Activated T-helper 1 cell treated with anti-CD3 and anti-CD28 coated beads, Interleukin-2, amount 50 U/mL, for 16 hours (primary cell): ENCODE results near the gene AXDND1.
"Not testable (repeated sequence)": the region's sequence is repeated elsewhere in the genome, so short reads cannot be mapped to it uniquely, and the experiment has no call there.

Source experiments
- DNase-seq, 2 donors: peaks; one replicate each; pipeline ENCODE4 v3.0.0-alpha.2; 2020; ENCODE audit warnings: low read depth in 1 of 2, low spot score in 1 of 2

AXDND1 gene

GRCh38 chr1:179448437-179449149, 82.8 kb downstream of the AXDND1 start:
- DNase-seq: no peak

DNA sequence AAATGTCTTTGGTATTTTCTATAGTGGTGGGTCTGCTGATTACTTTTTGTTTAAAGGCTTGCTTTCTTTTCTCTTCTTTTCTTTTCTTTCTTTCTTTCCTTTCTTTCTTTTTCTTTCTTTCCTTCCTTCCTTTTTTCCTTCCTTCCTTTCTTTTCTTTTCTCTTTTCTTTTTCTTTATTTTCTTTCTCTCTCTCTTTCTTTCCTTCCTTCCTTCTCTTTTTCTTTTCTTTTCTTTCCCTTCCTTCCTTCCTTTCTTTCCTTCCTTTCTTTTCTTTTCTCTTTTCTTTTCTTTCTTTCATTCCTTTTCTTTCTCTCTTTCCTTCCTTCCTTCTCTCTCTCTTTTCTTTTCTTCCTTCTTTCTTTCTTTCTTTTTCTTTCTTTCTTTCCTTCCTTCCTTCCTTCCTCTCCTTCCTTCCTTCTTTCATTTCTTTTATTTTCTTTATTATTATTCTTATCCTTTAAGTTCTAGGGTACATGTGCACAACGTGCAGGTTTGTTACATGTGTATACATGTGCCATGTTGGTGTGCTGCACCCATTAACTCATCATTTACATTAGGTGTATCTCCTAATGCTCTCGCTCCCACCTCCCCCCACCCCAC, 93.9 kb downstream of the AXDND1 start:
- not testable (repeated sequence) for DNase-seq

DNA sequence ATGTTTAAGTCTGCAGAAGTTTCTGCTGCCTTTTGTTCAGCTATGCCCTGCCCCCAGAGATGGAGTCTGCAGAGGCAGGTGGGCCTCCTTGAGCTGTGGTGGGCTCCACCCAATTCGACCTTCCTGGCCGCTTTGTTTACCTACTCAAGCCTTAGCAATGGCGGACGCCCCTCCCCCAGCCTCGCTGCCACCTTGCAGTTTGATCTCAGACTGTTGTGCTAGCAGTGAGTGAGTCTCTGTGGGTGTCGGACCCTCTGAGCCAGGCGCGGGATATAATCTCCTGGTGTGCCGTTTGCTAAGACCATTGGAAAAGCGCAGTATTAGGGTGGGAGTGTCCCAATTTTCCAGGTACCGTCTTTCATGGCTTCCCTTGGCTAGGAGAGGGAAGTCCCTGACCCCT, 99.9 kb downstream of the AXDND1 start:
- not testable (repeated sequence) for DNase-seq

- DNase-seq: no peak
Observed at GRCh38 chr1:179474713-179475112, 108.9 kb downstream of the AXDND1 start.

DNA sequence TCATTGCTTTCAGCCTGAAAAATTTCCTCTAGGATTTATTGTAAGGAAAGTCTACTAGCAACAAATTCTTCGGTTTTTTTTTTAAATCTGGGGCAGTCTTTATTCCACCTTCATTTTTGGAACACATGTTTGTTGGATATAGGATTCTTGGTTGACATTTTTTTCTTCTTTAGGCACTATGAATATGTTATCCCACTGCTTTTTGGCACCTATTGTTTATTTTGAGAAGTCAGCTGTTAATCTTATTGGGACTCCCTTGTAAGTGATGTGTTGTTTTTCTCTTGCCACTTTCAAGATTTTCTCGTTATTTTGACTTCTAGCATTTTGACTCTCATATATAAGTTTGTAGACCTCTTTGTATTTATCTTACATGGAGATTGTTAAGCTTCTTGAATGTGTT, 110.7 kb downstream of the AXDND1 start:
- no peak for DNase-seq

DNA sequence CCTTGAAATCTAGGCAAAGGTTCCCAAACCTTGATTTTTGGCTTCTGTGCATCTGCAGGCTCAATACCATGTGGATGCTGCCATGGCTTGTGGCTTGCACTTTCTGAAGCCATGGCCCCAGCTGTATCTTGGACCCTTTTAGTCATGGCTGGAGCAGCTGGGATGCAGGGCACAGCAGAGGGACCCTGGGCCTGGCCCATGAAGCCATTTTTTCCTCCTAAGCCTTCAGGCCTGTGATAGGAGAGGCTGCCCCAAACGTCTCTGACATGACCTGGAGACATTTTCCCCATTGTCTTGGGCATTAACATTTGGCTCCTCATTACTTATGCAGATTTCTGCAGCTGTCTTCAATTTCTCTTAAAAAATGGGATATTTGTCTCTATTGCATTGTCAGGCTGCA, 112.6 kb downstream of the AXDND1 start:
- no peak for DNase-seq

DNA sequence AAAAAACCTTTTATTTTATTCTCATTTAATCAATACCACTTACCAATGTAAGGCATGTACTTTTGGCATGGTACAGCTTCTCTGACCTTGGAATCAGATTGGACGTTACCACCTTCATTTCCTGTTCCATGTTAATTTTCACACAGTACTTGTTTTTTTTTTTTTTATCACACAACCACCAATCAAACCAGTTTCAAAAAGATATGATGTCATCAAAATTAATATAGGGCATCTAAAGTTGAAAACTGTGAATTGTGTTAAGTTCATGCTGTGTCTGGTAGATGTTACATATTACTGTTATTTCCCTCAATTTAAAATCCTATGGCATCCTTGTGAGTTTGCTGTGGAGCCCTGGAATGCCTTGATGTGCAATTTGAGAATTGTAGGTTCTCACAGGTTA, 124.8 kb downstream of the AXDND1 start:
- no peak for DNase-seq

DNA sequence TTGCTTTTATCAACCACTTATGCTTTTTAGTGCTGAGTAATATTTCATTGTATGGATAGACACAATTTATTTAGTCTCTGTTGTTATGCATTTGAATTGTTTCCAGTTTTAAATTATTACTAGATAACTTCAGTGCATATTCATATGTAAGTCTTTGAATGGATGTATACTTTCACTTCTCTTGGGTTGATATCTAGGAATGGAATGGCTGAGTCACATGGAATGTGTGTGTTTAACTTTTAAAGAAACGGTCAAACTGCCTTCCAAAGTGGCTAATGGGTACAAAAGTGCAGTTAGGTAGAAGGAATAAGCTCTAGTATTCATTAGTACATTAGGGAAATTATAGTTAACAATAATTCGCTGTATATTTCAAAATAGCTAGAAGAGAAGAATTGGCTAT, 127.6 kb downstream of the AXDND1 start:
- DNase-seq: no peak

DNA sequence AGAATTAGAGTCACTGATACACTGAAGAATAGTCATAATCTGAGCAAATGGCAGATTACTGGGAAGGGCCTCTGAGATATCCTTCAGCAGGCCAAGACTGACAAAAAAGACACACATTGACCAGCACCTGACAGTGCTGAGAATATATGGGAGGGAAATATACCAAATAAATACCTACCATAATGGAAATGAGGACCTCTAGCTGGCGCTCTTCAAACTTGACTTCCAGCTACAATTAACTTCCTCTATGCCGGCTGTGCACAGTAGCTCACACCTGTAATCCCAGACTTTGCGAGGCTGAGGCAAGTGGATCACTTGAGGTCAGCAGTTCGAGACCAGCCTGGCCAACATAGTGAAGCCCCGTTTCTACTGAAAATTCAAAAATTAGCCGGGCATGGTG, 140.4 kb downstream of the AXDND1 start:
- DNase-seq: no peak

GRCh38 chr1:179509384-179509783, 143.6 kb downstream of the AXDND1 start:
- no peak for DNase-seq

DNA sequence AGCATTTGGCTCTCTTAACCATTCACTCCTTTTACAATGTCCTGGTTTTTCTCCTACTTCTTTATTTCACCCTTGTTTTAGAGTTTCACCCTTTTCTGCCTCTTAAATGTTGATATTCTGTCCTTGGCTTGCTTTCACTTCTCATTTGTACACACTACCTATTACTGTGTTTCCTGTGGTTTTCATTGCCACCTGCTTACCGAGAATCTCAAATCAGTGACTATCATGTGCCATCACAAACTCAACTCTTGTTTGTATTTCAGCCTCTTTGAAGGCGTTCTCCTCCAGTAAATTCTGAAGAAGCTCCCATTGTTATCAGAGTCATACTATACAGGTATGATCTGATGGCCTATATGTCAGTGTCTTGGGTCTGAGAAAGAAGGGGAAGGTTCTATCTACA, 144.3 kb downstream of the AXDND1 start:
- DNase-seq: no peak

DNA sequence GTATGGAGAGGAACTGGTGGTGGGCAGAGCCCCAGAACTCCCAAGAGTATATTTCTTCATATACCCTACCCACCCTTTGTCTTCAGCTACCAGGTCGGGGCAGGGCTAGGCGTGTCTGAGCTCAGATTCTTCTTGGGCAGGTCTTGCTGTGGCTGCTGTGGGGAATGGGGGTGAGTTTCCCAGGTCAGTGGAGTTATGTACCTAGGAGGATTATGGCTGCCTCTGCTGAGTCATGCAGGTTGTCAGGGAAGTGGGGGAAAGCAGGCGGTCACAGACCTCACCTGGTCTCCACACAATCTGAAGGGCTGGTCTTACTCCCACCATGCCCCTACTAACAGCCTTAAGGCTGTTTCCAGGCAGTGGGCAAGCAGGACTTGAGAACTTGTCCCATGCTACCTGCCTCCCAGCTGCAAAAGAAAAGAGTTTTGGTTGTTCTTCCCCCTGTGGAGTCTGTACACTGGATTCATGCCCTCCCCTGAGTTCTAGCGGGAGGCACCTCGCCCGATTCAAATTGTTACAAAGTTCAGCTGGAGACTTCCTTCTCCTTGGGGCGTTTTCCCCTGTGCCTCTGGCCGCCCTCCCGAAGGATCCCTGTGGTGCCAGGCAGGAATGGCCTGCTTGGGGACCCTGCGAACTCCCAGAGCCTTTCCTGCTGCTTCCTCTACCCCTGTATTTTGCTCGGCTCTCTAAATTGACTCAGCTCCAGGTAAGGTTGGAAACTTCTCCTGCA, 151.4 kb downstream of the AXDND1 start:
- no peak for DNase-seq

DNA sequence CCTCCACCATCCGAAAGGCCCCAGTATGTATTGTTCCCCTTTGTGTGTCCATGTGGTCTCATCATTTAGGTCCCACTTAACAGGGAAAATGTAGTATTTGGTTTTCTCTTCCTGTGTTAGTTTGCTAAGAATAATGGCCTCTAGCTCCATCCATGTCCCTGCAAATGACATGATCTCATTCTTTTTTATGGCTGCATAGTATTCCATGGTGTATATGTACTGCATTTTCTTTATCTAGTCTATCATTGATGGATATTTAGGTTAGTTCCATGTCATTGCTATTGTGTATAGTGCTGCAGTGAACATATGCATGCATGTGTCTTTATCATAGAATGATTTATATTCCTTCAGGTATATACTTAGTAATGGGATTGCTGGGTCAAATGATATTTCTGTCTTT, 152.8 kb downstream of the AXDND1 start:
- DNase-seq: not testable (repeated sequence)

- no peak for DNase-seq
Observed at GRCh38 chr1:179529482-179530195, 163.9 kb downstream of the AXDND1 start.

DNA sequence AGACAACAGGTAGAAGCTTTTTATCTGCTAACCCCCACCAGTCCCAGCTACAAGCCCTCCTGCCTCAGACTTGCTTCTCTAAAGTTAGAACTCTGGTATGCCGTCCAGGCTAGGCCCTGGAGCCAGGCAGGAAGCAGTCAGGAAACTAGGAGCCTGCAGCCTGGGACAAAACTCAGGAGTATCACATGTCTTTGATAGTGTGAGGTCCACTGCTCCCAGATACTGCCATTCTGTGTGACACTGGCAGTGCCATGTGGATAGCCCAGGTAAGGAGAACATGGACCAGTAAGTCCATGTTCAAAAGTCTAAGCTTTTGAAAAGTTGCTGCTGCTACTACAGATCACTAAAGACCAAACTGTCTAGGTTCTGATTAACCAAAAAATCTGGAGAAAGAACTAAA, 164.6 kb downstream of the AXDND1 start:
- DNase-seq: no peak

GRCh38 chr1:179541774-179542173, 176.0 kb downstream of the AXDND1 start:
- DNase-seq: no peak

DNA sequence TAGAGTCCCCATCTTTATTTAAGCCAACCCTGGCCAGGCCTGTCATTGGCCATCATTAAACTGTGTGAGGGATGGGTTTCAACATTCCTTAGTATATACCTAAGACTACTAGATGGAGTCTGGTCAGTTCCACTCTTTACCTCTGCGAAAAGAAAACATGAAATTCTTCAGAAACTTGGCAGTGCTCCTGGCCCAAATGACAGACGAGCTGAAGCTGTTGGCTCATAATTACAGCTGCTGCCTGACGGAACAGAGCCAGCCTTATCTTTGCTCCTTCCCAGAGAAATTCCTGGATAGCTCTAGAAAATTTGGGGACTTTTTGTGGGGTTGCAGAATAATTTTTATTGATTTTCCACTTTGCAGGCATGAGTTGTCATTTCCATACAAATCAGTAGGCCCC, 179.6 kb downstream of the AXDND1 start:
- no peak for DNase-seq

- DNase-seq: no peak
Observed at GRCh38 chr1:179547021-179547535, 181.3 kb downstream of the AXDND1 start.

DNA sequence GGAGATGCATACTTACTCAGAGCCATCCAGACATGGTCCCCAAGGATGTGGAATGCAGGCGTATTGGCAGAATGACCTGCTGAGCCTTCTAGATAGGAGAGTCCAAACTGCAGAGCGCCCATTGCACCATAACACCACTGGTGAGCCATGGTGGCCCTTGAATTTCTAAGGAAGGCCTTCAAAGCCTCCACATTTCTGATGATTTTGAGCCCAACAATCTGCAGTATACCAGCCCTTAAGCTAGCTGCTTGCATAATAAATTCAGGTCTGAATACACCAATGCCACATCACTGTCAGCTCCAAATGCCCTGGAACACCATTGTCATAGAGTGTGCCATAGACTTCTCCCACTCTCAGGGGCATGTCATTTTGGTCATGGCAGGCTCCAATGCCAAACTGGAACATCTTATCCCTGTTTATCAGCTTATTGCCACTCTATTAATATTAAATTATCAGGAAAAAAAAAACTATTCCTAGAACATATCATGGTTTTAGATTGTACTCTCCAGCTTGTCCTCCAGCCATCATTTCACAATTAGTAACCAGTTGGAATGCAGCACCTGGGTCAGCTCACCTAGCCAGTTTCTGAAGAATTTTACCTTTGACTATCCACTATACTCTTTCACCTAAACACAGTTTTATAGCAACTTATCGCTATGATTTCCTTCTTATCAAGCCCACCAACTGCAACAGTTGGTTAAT, 183.0 kb downstream of the AXDND1 start:
- DNase-seq: no peak

DNA sequence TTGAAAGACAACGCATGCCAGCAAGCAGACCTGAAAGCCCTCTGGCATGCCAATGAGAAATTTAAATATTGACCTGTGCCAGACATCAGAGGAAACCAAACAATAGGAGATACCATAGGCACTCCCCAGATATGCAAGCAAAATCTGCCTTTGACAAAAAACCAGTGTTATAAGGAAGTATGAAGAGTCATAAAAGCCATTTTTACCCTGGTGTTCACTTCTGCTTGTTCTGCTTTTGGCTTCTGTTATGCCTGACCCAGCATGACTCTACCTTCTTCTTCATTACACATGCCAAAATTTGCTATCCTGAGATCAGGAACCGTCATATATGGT, 183.6 kb downstream of the AXDND1 start:
- no peak for DNase-seq
